ENCODE results near the gene PLA2G4E.

PLA2G4E gene

GRCh38 chr15:41983621-41984571 is 36.9 kb downstream of the PLA2G4E start:
- no peak overlapping the region for H3K4me3 ChIP-seq (ENCODE audit: low read depth, low read length)
- no peak for DNase-seq (ENCODE audit: low read depth)
- TF ChIP-seq CTCF (IDR thresholded peaks at IDR 0.05; ENCODE audit: insufficient read depth, low read depth, low read length, missing control alignments): no peak

GRCh38 chr15:41983221-41983620 is 37.6 kb downstream of the PLA2G4E start:
- no peak overlapping the region for H3K4me3 ChIP-seq (ENCODE audit: low read depth, low read length)
- no peak for DNase-seq (ENCODE audit: low read depth)
- no peak for TF ChIP-seq CTCF (IDR thresholded peaks at IDR 0.05; ENCODE audit: insufficient read depth, low read depth, low read length, missing control alignments)

- H3K4me3 ChIP-seq (ENCODE audit: low read depth, low read length): no peak overlapping the region
- TF ChIP-seq CTCF (IDR thresholded peaks at IDR 0.05; ENCODE audit: insufficient read depth, low read depth, low read length, missing control alignments): no peak
Observed at GRCh38 chr15:41982133-41982930, 38.5 kb downstream of the PLA2G4E start.

GRCh38 chr15:41981371-41982132 is 39.3 kb downstream of the PLA2G4E start:
- DNase-seq (ENCODE audit: low read depth): no peak
- H3K4me3 ChIP-seq (ENCODE audit: low read depth, low read length): no peak overlapping the region
- TF ChIP-seq CTCF (IDR thresholded peaks at IDR 0.05; ENCODE audit: insufficient read depth, low read depth, low read length, missing control alignments): no peak

More at GRCh38 chr15:41982133-41982930, 38.5 kb downstream of the PLA2G4E start:
- DNase-seq (ENCODE audit: low read depth): no peak

- no peak for TF ChIP-seq CTCF (IDR thresholded peaks at IDR 0.05; ENCODE audit: insufficient read depth, low read depth, low read length, missing control alignments)
- no peak overlapping the region for H3K4me3 ChIP-seq (ENCODE audit: low read depth, low read length)
Observed at GRCh38 chr15:41980654-41981323, 40.1 kb downstream of the PLA2G4E start.

More at GRCh38 chr15:41980654-41981323, 40.1 kb downstream of the PLA2G4E start:
- DNase-seq (ENCODE audit: low read depth): no peak
